ENCODE data around the gene PCDHB16.

The PCDHB16 gene

GRCh38 chr5:141182248-141182647 lies at the start of gene PCDHB16:
Gene PCDHB16, plus strand, starts transcription at chr5:141182387. Its CDS starts 173 bp downstream, at chr5:141182560.
- TF ChIP-seq, protein P1, sequence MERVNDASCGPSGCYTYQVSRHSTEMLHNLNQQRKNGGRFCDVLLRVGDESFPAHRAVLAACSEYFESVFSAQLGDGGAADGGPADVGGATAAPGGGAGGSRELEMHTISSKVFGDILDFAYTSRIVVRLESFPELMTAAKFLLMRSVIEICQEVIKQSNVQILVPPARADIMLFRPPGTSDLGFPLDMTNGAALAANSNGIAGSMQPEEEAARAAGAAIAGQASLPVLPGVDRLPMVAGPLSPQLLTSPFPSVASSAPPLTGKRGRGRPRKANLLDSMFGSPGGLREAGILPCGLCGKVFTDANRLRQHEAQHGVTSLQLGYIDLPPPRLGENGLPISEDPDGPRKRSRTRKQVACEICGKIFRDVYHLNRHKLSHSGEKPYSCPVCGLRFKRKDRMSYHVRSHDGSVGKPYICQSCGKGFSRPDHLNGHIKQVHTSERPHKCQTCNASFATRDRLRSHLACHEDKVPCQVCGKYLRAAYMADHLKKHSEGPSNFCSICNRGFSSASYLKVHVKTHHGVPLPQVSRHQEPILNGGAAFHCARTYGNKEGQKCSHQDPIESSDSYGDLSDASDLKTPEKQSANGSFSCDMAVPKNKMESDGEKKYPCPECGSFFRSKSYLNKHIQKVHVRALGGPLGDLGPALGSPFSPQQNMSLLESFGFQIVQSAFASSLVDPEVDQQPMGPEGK (CRISPR knock-in tag; IDR thresholded peaks at IDR 0.05; ENCODE audit: borderline replicate concordance) = no peak
- TF ChIP-seq ZC3H10 (CRISPR knock-in tag; IDR thresholded peaks at IDR 0.05) (no peak), ZFP30 (CRISPR knock-in tag; IDR thresholded peaks at IDR 0.05) (no peak), CREB5 (CRISPR knock-in tag; IDR thresholded peaks at IDR 0.05; ENCODE audit: low read depth) (no peak), CSDC2 (CRISPR knock-in tag; IDR thresholded peaks at IDR 0.05) (no peak), ZNF8 (CRISPR knock-in tag; IDR thresholded peaks at IDR 0.05) (no peak), RARB (CRISPR knock-in tag; IDR thresholded peaks at IDR 0.05) (no peak), GLIS3 (CRISPR knock-in tag; IDR thresholded peaks at IDR 0.05) (no peak), TSHZ2 (CRISPR knock-in tag; IDR thresholded peaks at IDR 0.05) (no peak)
- TF ChIP-seq, protein P2, sequence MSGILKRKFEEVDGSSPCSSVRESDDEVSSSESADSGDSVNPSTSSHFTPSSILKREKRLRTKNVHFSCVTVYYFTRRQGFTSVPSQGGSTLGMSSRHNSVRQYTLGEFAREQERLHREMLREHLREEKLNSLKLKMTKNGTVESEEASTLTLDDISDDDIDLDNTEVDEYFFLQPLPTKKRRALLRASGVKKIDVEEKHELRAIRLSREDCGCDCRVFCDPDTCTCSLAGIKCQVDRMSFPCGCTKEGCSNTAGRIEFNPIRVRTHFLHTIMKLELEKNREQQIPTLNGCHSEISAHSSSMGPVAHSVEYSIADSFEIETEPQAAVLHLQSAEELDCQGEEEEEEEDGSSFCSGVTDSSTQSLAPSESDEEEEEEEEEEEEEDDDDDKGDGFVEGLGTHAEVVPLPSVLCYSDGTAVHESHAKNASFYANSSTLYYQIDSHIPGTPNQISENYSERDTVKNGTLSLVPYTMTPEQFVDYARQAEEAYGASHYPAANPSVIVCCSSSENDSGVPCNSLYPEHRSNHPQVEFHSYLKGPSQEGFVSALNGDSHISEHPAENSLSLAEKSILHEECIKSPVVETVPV (CRISPR knock-in tag; IDR thresholded peaks at IDR 0.05) = no peak
- TF ChIP-seq, protein P3, sequence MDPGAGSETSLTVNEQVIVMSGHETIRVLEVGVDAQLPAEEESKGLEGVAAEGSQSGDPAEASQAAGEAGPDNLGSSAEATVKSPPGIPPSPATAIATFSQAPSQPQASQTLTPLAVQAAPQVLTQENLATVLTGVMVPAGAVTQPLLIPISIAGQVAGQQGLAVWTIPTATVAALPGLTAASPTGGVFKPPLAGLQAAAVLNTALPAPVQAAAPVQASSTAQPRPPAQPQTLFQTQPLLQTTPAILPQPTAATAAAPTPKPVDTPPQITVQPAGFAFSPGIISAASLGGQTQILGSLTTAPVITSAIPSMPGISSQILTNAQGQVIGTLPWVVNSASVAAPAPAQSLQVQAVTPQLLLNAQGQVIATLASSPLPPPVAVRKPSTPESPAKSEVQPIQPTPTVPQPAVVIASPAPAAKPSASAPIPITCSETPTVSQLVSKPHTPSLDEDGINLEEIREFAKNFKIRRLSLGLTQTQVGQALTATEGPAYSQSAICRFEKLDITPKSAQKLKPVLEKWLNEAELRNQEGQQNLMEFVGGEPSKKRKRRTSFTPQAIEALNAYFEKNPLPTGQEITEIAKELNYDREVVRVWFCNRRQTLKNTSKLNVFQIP (CRISPR knock-in tag; IDR thresholded peaks at IDR 0.05; ENCODE audit: borderline replicate concordance, low read depth) = no peak
- peak; percentile 80 for ATAC-seq

DNA sequence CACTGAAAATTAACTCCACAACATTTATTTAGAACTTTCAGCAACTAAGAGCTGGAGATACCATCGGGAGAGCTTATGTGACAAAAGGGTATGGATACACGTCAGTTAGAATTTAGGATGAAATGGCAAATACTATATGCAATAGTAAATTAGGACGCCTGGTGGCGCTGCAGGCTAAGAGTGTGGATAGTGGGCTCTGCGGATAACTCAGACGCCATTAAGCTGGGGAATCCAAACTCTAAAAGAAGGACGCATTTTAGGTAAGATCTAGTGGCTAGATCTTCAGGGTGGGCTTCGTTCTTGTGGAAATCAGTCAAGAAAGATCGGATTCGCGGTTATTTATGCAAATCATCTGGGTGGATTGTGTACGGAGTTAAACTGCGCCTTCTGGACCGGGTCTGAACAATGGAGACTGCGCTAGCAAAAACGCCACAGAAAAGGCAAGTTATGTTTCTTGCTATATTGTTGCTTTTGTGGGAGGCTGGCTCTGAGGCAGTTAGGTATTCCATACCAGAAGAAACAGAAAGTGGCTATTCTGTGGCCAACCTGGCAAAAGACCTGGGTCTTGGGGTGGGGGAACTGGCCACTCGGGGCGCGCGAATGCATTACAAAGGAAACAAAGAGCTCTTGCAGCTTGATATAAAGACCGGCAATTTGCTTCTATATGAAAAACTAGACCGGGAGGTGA lies 47.0 kb upstream of the PCDHB16 start, which contains the start of gene PCDHB5:
PCDHB5 (plus strand) TSS at position 177 of the 688 bp plus-strand sequence; CDS start at position 406, 229 bp downstream.
- no peak for ATAC-seq

More for the DNA sequence above, 47.0 kb upstream of the PCDHB16 start, which contains the start of gene PCDHB5:
- TF ChIP-seq, protein P2 (CRISPR knock-in tag; IDR thresholded peaks at IDR 0.05) = no peak
- TF ChIP-seq ZFP3 (CRISPR knock-in tag; IDR thresholded peaks at IDR 0.05) (no peak), RARB (CRISPR knock-in tag; IDR thresholded peaks at IDR 0.05) (no peak), TSHZ2 (CRISPR knock-in tag; IDR thresholded peaks at IDR 0.05) (no peak), SNAI2 (CRISPR knock-in tag; IDR thresholded peaks at IDR 0.05) (no peak), ZFP30 (CRISPR knock-in tag; IDR thresholded peaks at IDR 0.05) (no peak), ISL1 (CRISPR knock-in tag; IDR thresholded peaks at IDR 0.05) (no peak), PPARA (CRISPR knock-in tag; IDR thresholded peaks at IDR 0.05; ENCODE audit: borderline replicate concordance) (no peak), GLIS3 (CRISPR knock-in tag; IDR thresholded peaks at IDR 0.05) (no peak), ZNF70 (CRISPR knock-in tag; IDR thresholded peaks at IDR 0.05) (no peak), ARNTL (CRISPR knock-in tag; IDR thresholded peaks at IDR 0.05; ENCODE audit: borderline replicate concordance, low read depth) (no peak)
